ENCODE results near the gene ZSWIM6.
"Not testable (repeated sequence)": the region's sequence is repeated elsewhere in the genome, so short reads cannot be mapped to it uniquely, and the experiment has no call there.

DNA sequence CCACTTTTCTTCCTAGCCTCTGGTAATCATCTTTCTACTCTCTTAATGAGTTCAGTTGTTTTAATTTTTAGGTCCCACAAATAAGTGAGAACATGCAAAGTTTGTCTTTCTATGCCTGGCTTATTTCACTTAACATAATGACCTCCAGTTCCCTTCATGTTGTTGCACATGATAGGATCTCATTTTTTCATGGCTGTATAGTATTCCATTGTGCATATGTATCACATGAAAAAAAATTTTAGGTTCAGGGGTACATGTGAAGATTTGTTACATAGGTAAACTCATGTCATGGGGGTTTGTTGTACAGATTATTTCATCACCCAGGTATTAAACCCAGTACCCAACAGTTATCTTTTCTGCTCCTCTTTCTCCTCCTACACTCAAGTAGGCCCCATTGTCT lies 89.2 kb downstream of the ZSWIM6 start:
- TF ChIP-seq, protein P1, sequence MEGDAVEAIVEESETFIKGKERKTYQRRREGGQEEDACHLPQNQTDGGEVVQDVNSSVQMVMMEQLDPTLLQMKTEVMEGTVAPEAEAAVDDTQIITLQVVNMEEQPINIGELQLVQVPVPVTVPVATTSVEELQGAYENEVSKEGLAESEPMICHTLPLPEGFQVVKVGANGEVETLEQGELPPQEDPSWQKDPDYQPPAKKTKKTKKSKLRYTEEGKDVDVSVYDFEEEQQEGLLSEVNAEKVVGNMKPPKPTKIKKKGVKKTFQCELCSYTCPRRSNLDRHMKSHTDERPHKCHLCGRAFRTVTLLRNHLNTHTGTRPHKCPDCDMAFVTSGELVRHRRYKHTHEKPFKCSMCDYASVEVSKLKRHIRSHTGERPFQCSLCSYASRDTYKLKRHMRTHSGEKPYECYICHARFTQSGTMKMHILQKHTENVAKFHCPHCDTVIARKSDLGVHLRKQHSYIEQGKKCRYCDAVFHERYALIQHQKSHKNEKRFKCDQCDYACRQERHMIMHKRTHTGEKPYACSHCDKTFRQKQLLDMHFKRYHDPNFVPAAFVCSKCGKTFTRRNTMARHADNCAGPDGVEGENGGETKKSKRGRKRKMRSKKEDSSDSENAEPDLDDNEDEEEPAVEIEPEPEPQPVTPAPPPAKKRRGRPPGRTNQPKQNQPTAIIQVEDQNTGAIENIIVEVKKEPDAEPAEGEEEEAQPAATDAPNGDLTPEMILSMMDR (conservative IDR thresholded peaks at IDR 0.05; ENCODE audit: low read depth in 2 of 2), result not testable (repeated sequence)
- not testable (repeated sequence) for TF ChIP-seq CREB1 (CRISPR knock-in tag; IDR thresholded peaks at IDR 0.05; ENCODE audit: low read depth); POLR2AphosphoS5 (IDR thresholded peaks at IDR 0.05; ENCODE audit: low read depth)

Measured in GM23338 (cell line).